Loucy (cell line): ENCODE measurements around the gene RWDD3.

Source experiments
- H2AFZ ChIP-seq: fragments of 200-600 bp; sonication (generic); 2 replicates; pipeline ENCODE4 v1.6.0; 2016; ENCODE audit warnings: antibody characterized with exemption, mild to moderate bottlenecking, low read length, moderate library complexity
- H3F3A ChIP-seq: fragments of 200-600 bp; 2 replicates; pipeline ENCODE4 v1.6.0; 2016; ENCODE audit warnings: antibody characterized with exemption, low read depth, mild to moderate bottlenecking
- H3K27me3 ChIP-seq: fragments of 200-600 bp; sonication (generic); 2 replicates; pipeline ENCODE4 v1.6.1; 2014; ENCODE audit warnings: low read length, mild to moderate bottlenecking; ENCODE audit not compliant: insufficient read depth, poor library complexity, severe bottlenecking
- H3K36me3 ChIP-seq: fragments of 200-600 bp; sonication (generic); 2 replicates; pipeline ENCODE4 v1.6.1; 2016; ENCODE audit warnings: low read length; ENCODE audit not compliant: insufficient read depth
- H3K4me1 ChIP-seq: fragments of 200-600 bp; sonication (generic); 2 replicates; pipeline ENCODE4 v1.5.1; 2014; ENCODE audit warnings: low read length, mild to moderate bottlenecking; ENCODE audit not compliant: insufficient read depth, poor library complexity, severe bottlenecking
- H3K4me2 ChIP-seq: fragments of 200-600 bp; sonication (generic); 2 replicates; pipeline ENCODE4 v1.6.0; 2014; ENCODE audit warnings: antibody characterized with exemption, low read length, low read depth, mild to moderate bottlenecking; ENCODE audit not compliant: poor library complexity, severe bottlenecking
- H3K4me3 ChIP-seq: fragments of 200-600 bp; sonication (generic); 2 replicates; pipeline ENCODE4 v1.5.1; 2014; ENCODE audit warnings: low read length, mild to moderate bottlenecking, mixed read lengths; ENCODE audit not compliant: poor library complexity, severe bottlenecking
- H3K79me2 ChIP-seq: fragments of 200-600 bp; sonication (generic); 2 replicates; pipeline ENCODE4 v1.6.1; 2014; ENCODE audit warnings: low read length; ENCODE audit not compliant: insufficient read depth
- H3K9ac ChIP-seq: fragments of 200-600 bp; sonication (generic); 2 replicates; pipeline ENCODE4 v1.6.0; 2014; ENCODE audit warnings: mild to moderate bottlenecking, low read depth, low read length, moderate library complexity; ENCODE audit not compliant: poor library complexity, severe bottlenecking
- H3K9me2 ChIP-seq: fragments of 200-600 bp; sonication (generic); replicated peaks from 2 replicates; pipeline ENCODE4 v1.6.1; 2016; ENCODE audit warnings: low read depth, low read length, mixed read lengths
- H3K9me3 ChIP-seq: fragments of 200-600 bp; sonication (generic); 2 replicates; pipeline ENCODE4 v1.6.1; 2014; ENCODE audit warnings: mild to moderate bottlenecking, antibody characterized with exemption, low read length, low read depth; ENCODE audit not compliant: insufficient read depth
- H4K20me1 ChIP-seq: fragments of 200-600 bp; sonication (generic); 2 replicates; pipeline ENCODE4 v1.6.0; 2014; ENCODE audit warnings: antibody characterized with exemption, low read length, mild to moderate bottlenecking; ENCODE audit not compliant: insufficient read depth, poor library complexity, severe bottlenecking
- EZH2phosphoT487 ChIP-seq: fragments of 200-600 bp; IDR thresholded peaks from 2 replicates; pipeline ENCODE4 v1.6.1; 2018; ENCODE audit warnings: antibody characterized with exemption, mild to moderate bottlenecking, moderate library complexity, borderline replicate concordance
- TF ChIP-seq, protein P1 (sequence below): fragments of 200-600 bp; sonication (generic); conservative IDR thresholded peaks from 2 replicates; pipeline ENCODE4 v1.5.1; 2014; ENCODE audit warnings: mild to moderate bottlenecking, antibody characterized with exemption, low read length

Gene RWDD3

DNA sequence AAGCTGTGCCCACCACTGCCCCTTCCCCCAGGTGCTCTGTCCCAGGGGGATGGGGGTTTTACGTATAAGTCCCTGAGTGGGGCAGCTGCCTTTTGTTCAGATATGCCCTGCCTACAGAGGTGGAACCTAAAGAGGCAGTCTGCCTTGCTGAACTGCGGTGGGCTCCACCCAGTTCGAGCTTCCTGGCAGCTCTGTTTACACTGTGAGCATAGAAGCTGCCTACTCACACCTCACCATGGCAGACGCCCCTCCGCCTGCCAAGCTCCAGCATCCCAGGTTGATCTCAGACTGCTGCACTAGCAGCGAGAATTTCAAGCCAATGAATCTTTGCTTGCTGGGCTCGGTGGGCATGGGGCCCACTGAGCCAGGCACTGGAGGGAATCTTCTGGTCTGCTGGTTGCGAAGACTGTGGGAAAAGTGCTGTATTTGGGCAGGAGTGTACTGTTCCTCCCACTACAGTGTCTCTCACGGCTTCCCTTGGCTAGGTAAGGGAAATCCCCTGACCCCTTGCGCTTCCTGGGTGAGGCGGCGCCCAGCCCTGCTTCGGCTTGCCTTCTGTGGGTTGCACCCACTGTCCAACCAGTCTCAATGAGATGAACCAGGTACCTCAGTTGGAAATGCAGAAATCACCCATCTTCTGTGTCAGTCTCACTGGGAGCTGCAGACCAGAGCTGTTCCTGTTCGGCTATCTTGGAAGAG is 17.6 kb upstream of the RWDD3 start:
- Histone ChIP-seq H3K4me3 (no peak overlapping the region), H2AFZ (no peak overlapping the region), H3K36me3 (no peaks in the 10 kb centered on the region), H3K9me3 (no peaks in the 10 kb centered on the region), H4K20me1 (no peaks in the 10 kb centered on the region), H3K9me2 (no peaks in the 10 kb centered on the region), H3K4me1 (no peaks in the 10 kb centered on the region), H3K9ac (no peak overlapping the region), H3K4me2 (no peak overlapping the region), H3K27me3 (no peaks in the 10 kb centered on the region), H3K79me2 (no peaks in the 10 kb centered on the region), H3F3A (no peaks in the 10 kb centered on the region)
- TF ChIP-seq EZH2phosphoT487: no peak
- TF ChIP-seq, protein P1, sequence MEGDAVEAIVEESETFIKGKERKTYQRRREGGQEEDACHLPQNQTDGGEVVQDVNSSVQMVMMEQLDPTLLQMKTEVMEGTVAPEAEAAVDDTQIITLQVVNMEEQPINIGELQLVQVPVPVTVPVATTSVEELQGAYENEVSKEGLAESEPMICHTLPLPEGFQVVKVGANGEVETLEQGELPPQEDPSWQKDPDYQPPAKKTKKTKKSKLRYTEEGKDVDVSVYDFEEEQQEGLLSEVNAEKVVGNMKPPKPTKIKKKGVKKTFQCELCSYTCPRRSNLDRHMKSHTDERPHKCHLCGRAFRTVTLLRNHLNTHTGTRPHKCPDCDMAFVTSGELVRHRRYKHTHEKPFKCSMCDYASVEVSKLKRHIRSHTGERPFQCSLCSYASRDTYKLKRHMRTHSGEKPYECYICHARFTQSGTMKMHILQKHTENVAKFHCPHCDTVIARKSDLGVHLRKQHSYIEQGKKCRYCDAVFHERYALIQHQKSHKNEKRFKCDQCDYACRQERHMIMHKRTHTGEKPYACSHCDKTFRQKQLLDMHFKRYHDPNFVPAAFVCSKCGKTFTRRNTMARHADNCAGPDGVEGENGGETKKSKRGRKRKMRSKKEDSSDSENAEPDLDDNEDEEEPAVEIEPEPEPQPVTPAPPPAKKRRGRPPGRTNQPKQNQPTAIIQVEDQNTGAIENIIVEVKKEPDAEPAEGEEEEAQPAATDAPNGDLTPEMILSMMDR: no peak

DNA sequence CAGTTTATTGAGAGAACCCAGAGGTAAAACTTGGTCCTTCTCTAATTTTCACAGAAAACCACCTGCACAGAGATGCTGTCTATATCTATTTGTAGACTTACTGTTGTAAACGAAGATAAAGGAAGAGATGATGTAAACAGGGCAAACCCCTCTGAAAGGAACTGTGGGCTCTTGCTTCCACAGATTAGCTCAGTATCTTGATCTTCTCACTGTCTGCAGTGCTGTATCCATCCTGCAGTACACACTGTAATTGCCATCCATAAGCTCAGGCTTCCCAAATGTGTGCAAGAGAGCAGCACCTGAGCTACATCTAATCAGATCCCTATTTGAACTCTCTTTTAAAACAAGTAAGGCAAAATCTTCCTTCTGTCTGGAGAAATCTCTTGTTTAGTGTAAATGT is 16.6 kb upstream of the RWDD3 start:
- Histone ChIP-seq H3F3A (no peaks in the 10 kb centered on the region), H3K27me3 (no peaks in the 10 kb centered on the region), H3K36me3 (no peaks in the 10 kb centered on the region), H3K4me1 (no peaks in the 10 kb centered on the region), H3K9me2 (no peaks in the 10 kb centered on the region), H4K20me1 (no peaks in the 10 kb centered on the region), H3K4me2 (no peak overlapping the region), H2AFZ (no peak overlapping the region), H3K9ac (no peak overlapping the region), H3K4me3 (no peak overlapping the region), H3K9me3 (no peaks in the 10 kb centered on the region), H3K79me2 (no peaks in the 10 kb centered on the region)
- no peak for TF ChIP-seq EZH2phosphoT487
- TF ChIP-seq, protein P1: no peak

GRCh38 chr1:95219407-95219806 is 14.6 kb upstream of the RWDD3 start:
- TF ChIP-seq EZH2phosphoT487: no peak
- no peaks in the 10 kb centered on the region for H3K9me3 ChIP-seq
- H3K9me2 ChIP-seq: no peaks in the 10 kb centered on the region
- H3K4me3 ChIP-seq: no peak overlapping the region
- no peaks in the 10 kb centered on the region for H4K20me1 ChIP-seq
- no peaks in the 10 kb centered on the region for H3K79me2 ChIP-seq
- no peak overlapping the region for H3K9ac ChIP-seq
- H2AFZ ChIP-seq: no peak overlapping the region
- H3F3A ChIP-seq: no peaks in the 10 kb centered on the region
- no peaks in the 10 kb centered on the region for H3K4me1 ChIP-seq
- no peak overlapping the region for H3K4me2 ChIP-seq
- H3K36me3 ChIP-seq: no peaks in the 10 kb centered on the region
- H3K27me3 ChIP-seq: no peaks in the 10 kb centered on the region

- no peak overlapping the region for H2AFZ ChIP-seq
- H3K9ac ChIP-seq: no peak overlapping the region
- no peaks in the 10 kb centered on the region for H3K9me3 ChIP-seq
- no peak overlapping the region for H3K4me2 ChIP-seq
- H3K27me3 ChIP-seq: no peaks in the 10 kb centered on the region
- no peaks in the 10 kb centered on the region for H3F3A ChIP-seq
- H3K4me3 ChIP-seq: no peak overlapping the region
- H3K9me2 ChIP-seq: no peaks in the 10 kb centered on the region
- no peak for TF ChIP-seq EZH2phosphoT487
- TF ChIP-seq, protein P1: no peak
- H3K79me2 ChIP-seq: no peaks in the 10 kb centered on the region
- H3K4me1 ChIP-seq: no peaks in the 10 kb centered on the region
- H3K36me3 ChIP-seq: no peaks in the 10 kb centered on the region
- no peaks in the 10 kb centered on the region for H4K20me1 ChIP-seq
Measured at GRCh38 chr1:95221306-95221705, 12.7 kb upstream of the RWDD3 start.
